ENCODE measurements around the gene MINDY2.
"Not testable (repeated sequence)": the region's sequence is repeated elsewhere in the genome, so short reads cannot be mapped to it uniquely, and the experiment has no call there.

DNA sequence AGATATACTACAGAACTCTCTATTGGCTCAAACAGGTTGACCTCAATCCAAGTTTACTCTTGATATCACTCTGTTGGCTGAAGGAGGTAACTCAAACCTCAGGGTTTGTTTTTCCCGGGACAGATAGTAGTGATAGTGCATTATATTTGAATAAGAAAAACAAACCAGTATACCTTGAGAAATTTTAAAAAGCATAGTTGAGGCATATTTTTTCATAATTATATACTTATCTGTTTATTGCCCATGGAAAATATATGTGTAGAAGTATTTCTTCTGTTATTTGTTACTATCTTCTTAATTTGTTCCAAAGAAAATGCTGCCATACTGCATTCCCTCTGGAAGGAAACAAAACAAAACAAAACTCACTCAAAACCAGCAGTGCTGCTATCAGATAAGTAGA is 85.5 kb downstream of the MINDY2 start:
- not testable (repeated sequence) for TF ChIP-seq CTCF (conservative IDR thresholded peaks at IDR 0.05; ENCODE audit: low read depth, low read length); EZH2 (IDR thresholded peaks at IDR 0.05; ENCODE audit: low read length, unreplicated experiment); EZH2phosphoT487 (IDR thresholded peaks at IDR 0.05; ENCODE audit: borderline replicate concordance, low read length)
